SJSA1 (cell line): ENCODE data around the gene ACSM5. TPM values are rescaled to one million over a fixed set of nuclear protein-coding genes. Genes with fewer than 3 reads are reported as not detected.

Experiments used
- total RNA-seq: library from RNA; depleted of rRNA; stranded (reverse); fragments of >200 nt; shearing (Covaris generic); gene quantifications from 2 replicates; pipeline ENCODE4 v1.2.3, GENCODE V29; 2014; rRNA removed

Gene ACSM5
- total RNA-seq, 1 experiment from 2014 or later: not detected

Other genes with a start within 250 kb of the ACSM5 start
- not detected in 2 replicates for gene GP2, start 82.0 kb upstream of the ACSM5 start, total RNA-seq
- not detected in 2 replicates for gene UMOD, start 56.8 kb upstream of the ACSM5 start, total RNA-seq
- not detected in 2 replicates for gene PDILT, start 4.8 kb upstream of the ACSM5 start, total RNA-seq
- not detected in 2 replicates for gene ACSM2A, start 42.0 kb downstream of the ACSM5 start, total RNA-seq
- not detected in 2 replicates for gene ACSM2B, start 166.8 kb downstream of the ACSM5 start, total RNA-seq